ENCODE results near the gene FGFR3.

- TF ChIP-seq CTCF (conservative IDR thresholded peaks at IDR 0.05; ENCODE audit: low read length) (no peak), EZH2phosphoT487 (IDR thresholded peaks at IDR 0.05; ENCODE audit: borderline replicate concordance, low read depth, low read length) (no peak)
Measured at GRCh38 chr4:1810765-1811164, 17.7 kb downstream of the FGFR3 start.

Data from OCI-LY7 (cell line).